22Rv1 (cell line): ENCODE measurements around the gene CD44.

Source experiments
- H3K27ac ChIP-seq: fragments of 450-650 bp; 2 replicates; pipeline ENCODE4 v1.5.1; 2017
- ZFX ChIP-seq: fragments of 450-650 bp; IDR thresholded peaks from 2 replicates; pipeline ENCODE4 v1.6.1; 2017; ENCODE audit warnings: antibody characterized with exemption, borderline replicate concordance
- TF ChIP-seq, protein P1 (sequence below): fragments of 450-650 bp; IDR thresholded peaks from 2 replicates; pipeline ENCODE4 v1.5.1; 2017; ENCODE audit warnings: mild to moderate bottlenecking

CD44 gene

DNA sequence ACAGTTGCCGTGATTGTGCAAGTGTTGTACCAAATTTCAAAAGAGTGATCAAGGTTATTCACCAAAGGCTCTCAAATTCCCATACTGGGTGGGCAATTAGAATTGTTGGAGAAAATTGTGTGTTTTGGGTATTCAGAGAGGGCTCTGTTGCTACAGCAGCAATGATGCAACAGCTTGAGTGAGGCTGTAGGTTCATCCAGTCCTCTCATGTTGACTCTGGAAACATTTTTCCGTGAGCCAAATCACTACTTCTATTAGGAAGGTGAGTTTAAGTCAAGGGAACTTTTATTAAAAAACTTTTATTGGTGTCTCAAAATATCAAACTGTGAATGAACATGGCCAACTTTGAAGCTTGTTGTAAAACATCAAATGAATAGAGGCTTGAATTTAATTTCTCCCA lies 116.5 kb downstream of the CD44 start:
- TF ChIP-seq, protein P1, sequence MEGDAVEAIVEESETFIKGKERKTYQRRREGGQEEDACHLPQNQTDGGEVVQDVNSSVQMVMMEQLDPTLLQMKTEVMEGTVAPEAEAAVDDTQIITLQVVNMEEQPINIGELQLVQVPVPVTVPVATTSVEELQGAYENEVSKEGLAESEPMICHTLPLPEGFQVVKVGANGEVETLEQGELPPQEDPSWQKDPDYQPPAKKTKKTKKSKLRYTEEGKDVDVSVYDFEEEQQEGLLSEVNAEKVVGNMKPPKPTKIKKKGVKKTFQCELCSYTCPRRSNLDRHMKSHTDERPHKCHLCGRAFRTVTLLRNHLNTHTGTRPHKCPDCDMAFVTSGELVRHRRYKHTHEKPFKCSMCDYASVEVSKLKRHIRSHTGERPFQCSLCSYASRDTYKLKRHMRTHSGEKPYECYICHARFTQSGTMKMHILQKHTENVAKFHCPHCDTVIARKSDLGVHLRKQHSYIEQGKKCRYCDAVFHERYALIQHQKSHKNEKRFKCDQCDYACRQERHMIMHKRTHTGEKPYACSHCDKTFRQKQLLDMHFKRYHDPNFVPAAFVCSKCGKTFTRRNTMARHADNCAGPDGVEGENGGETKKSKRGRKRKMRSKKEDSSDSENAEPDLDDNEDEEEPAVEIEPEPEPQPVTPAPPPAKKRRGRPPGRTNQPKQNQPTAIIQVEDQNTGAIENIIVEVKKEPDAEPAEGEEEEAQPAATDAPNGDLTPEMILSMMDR: no peak
- no peak for TF ChIP-seq ZFX
- no peak overlapping the region for H3K27ac ChIP-seq

DNA sequence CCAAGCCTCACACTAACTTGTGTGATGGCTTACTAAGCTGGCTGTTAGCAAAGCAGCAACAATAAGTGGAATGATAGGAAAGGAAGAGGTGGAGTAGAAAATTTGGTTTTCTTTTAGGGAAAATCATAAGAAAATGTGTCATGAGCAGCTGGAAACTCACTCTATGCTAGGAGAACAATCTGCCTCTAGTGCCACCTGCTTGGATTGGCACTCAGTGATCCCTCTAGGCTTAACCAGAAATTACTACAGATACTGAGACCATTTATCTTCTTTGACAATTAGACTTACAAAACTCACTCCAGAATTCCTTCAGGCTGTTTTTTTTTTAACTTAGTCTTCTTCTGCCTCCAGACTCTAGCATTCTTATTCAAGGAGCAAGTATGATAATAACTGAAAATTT lies 117.3 kb downstream of the CD44 start:
- TF ChIP-seq, protein P1: no peak
- TF ChIP-seq ZFX: no peak
- no peak overlapping the region for H3K27ac ChIP-seq

DNA sequence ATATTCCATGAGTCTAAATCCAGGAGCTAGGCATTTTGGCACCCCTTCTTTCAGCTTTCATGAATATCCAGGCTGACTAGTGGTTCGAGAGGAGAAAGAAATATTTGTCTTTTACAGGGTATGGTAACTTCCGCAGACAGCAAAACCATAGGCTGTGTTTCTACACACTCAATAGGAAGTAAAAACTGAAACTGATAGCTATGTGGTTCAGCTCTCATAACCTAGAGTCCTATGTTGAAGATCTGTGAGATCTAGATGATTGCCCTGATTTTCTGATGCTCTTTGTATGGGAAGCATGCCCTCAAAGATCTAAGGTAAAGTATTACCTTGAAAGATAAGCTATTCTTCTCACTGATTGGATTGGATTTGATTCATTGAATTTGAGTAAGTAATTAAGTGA lies 118.3 kb downstream of the CD44 start:
- no peak overlapping the region for H3K27ac ChIP-seq
- TF ChIP-seq, protein P1: no peak
- no peak for TF ChIP-seq ZFX

DNA sequence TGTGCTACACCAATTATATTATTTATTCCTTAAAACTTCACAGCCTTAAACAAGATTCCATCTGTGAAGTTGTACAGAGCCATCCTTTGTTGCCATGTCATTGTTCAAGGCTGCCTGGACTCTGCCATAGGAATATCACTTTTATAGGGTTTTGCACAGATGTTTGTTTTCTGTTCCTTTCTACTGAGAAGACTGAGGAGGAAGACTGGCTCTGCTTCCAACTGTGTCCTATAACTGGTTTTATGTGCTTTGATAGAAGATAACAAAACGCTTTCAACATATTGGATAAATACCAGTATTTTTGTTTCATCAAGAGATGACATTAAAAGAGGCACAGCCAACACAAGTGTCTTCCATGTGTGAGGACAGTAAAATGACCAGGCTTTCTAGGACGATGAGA lies 120.6 kb downstream of the CD44 start:
- TF ChIP-seq ZFX: no peak
- TF ChIP-seq, protein P1: no peak
- H3K27ac ChIP-seq: no peak overlapping the region

DNA sequence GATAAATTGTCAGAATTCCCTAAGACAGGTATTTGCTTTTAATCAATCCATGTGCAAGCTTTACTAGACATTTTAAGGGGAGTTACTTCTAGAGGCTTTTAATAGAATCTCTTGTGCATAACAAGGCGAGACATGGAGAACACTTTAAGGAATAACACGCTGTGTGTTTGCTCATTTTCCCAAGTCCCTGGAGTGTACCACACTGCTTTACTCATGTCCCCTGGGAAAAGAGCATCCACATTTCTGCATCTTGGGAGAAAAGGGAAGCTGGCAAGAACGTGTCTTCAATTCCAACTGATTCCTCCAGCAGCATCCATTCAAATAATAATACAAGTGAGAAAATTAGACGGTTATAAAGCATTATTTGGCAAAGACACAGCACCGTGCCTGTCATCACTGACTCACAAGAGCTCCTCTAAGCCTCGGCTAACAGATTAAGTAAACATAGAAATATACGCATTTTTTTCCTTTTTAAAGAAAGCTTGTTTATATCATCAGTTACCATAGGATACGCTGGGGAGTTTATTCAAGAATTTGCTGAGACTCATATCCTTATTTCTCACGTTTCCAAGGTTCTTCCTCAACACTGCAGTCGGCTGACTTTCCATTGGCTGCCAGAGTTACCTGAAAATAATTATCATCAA lies 121.5 kb downstream of the CD44 start:
- TF ChIP-seq, protein P1: no peak
- no peak for TF ChIP-seq ZFX
- H3K27ac ChIP-seq: no peak overlapping the region

DNA sequence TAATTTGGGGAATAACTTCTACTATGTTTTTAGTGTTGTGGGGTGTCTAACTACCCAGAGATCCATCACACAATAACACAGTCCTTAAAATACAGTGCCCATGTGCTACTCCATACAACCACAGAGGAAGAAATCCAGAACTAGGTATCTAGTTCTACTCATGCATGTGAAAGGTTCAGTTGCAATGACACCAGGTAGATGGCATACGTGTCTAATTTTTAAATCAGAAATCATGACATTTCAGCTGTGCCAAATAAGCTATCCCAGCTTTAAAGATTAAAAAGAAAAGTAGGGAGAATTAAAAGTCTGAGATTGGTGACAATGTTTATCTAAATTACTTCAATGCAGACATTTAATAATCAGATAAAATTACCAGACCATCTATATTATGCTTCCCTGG lies 122.2 kb downstream of the CD44 start:
- no peak overlapping the region for H3K27ac ChIP-seq
- TF ChIP-seq, protein P1: no peak
- TF ChIP-seq ZFX: no peak

DNA sequence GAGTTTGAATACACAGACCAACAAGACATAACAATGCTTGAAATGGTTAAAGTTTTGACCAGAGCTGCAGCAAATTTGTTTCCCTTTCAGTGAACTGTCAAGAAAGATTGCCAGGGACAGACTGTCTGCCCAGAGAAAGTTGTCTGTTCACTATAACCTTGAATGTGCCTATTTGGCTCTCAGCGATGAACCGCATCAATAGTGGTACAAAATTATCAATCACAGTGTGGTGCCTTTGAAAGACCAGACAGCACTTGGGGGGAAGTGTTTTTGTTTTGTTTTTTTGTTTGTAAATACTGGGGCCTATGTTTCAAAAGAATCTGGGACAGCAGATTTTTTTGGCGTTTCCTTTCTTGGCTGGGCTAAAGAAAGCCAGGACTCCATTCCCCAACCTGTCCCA lies 123.1 kb downstream of the CD44 start:
- TF ChIP-seq ZFX: no peak
- TF ChIP-seq, protein P1: no peak
- H3K27ac ChIP-seq: no peak overlapping the region
